GM12891 (cell line): ENCODE measurements around the gene PPP1R26.

Source experiments
- PAX5 ChIP-seq: IDR thresholded peaks from 2 replicates; pipeline ENCODE4 v1.6.1; 2011; ENCODE audit warnings: low read length, moderate library complexity, mild to moderate bottlenecking; ENCODE audit not compliant: insufficient read depth, severe bottlenecking
- POLR2A ChIP-seq: IDR thresholded peaks from 2 replicates; pipeline ENCODE4 v1.6.1; 2011; ENCODE audit warnings: low read depth, low read length, control low read depth
- POLR2AphosphoS5 ChIP-seq: IDR thresholded peaks from 2 replicates; pipeline ENCODE4 v1.6.1; 2011; ENCODE audit warnings: low read depth, low read length, control low read depth
- POU2F2 ChIP-seq: IDR thresholded peaks from 2 replicates; pipeline ENCODE4 v1.6.1; 2011; ENCODE audit warnings: low read depth, mild to moderate bottlenecking, control low read depth, low read length, moderate library complexity
- SPI1 ChIP-seq: IDR thresholded peaks from 2 replicates; pipeline ENCODE4 v1.6.1; 2011; ENCODE audit warnings: low read depth, low read length, control low read depth
- TAF1 ChIP-seq: IDR thresholded peaks from 2 replicates; pipeline ENCODE4 v1.6.1; 2011; ENCODE audit warnings: low read depth, low read length, control low read depth

- no peak for TF ChIP-seq POLR2AphosphoS5
- no peak for TF ChIP-seq POLR2A
- TF ChIP-seq POU2F2: no peak
- no peak for TF ChIP-seq SPI1
- TF ChIP-seq TAF1: no peak
- TF ChIP-seq PAX5: no peak
Observed at GRCh38 chr9:135524130-135524861, 44.7 kb downstream of the PPP1R26 start.
